ENCODE data around the gene METTL24.
"Not testable (repeated sequence)": the region's sequence is repeated elsewhere in the genome, so short reads cannot be mapped to it uniquely, and the experiment has no call there.

The METTL24 gene

GRCh38 chr6:110355022-110355421 lies 3.1 kb downstream of the METTL24 start:
- no peak overlapping the region for H3K4me3 ChIP-seq (ENCODE audit: low read length)
- no peak for TF ChIP-seq CTCF (conservative IDR thresholded peaks at IDR 0.05; ENCODE audit: low read depth, low read length)
- no peak for DNase-seq (ENCODE audit: low read depth)

- H3K4me3 ChIP-seq (ENCODE audit: low read length): no peak overlapping the region
- DNase-seq (ENCODE audit: low read depth): no peak
- no peak for TF ChIP-seq CTCF (conservative IDR thresholded peaks at IDR 0.05; ENCODE audit: low read depth, low read length)
Measured at GRCh38 chr6:110354153-110354552, 4.0 kb downstream of the METTL24 start.

GRCh38 chr6:110353457-110354001 lies 4.6 kb downstream of the METTL24 start:
- TF ChIP-seq CTCF (conservative IDR thresholded peaks at IDR 0.05; ENCODE audit: low read depth, low read length): no peak

GRCh38 chr6:110352563-110353262 lies 5.4 kb downstream of the METTL24 start:
- TF ChIP-seq CTCF (conservative IDR thresholded peaks at IDR 0.05; ENCODE audit: low read depth, low read length): no peak
- no peak overlapping the region for H3K4me3 ChIP-seq (ENCODE audit: low read length)
- DNase-seq (ENCODE audit: low read depth): no peak

More at GRCh38 chr6:110353457-110354001, 4.6 kb downstream of the METTL24 start:
- DNase-seq (ENCODE audit: low read depth): no peak
- H3K4me3 ChIP-seq (ENCODE audit: low read length): no peak overlapping the region

- H3K4me3 ChIP-seq (ENCODE audit: low read length): no peak overlapping the region
- TF ChIP-seq CTCF (conservative IDR thresholded peaks at IDR 0.05; ENCODE audit: low read depth, low read length): no peak
- no peak for DNase-seq (ENCODE audit: low read depth)
Measured at GRCh38 chr6:110351986-110352385, 6.2 kb downstream of the METTL24 start.

- H3K4me3 ChIP-seq (ENCODE audit: low read length): no peak overlapping the region
- no peak for TF ChIP-seq CTCF (conservative IDR thresholded peaks at IDR 0.05; ENCODE audit: low read depth, low read length)
- DNase-seq (ENCODE audit: low read depth): no peak
Measured at GRCh38 chr6:110351546-110351945, 6.6 kb downstream of the METTL24 start.

- DNase-seq (ENCODE audit: low read depth); H3K4me3 ChIP-seq (ENCODE audit: low read length): not testable (repeated sequence)
Measured at GRCh38 chr6:110350593-110350992, 7.6 kb downstream of the METTL24 start.
